HepG2 (cell line): ENCODE results near the gene GRID1.

Experiments
- EZH2 ChIP-seq: conservative IDR thresholded peaks from 2 replicates; pipeline ENCODE4 v1.6.1; 2012; ENCODE audit warnings: mild to moderate bottlenecking, low read depth, low read length, moderate library complexity
- MEF2D ChIP-seq: sonication (generic); formaldehyde crosslinking; IDR thresholded peaks from 2 replicates; pipeline ENCODE4 v1.5.1; 2020; ENCODE audit warnings: mild to moderate bottlenecking, missing genetic modification reagents
- ZNF329 ChIP-seq: sonication (generic); formaldehyde crosslinking; IDR thresholded peaks from 2 replicates; pipeline ENCODE4 v1.9.0; 2021; ENCODE audit warnings: low read depth, mild to moderate bottlenecking, missing genetic modification reagents

DNA sequence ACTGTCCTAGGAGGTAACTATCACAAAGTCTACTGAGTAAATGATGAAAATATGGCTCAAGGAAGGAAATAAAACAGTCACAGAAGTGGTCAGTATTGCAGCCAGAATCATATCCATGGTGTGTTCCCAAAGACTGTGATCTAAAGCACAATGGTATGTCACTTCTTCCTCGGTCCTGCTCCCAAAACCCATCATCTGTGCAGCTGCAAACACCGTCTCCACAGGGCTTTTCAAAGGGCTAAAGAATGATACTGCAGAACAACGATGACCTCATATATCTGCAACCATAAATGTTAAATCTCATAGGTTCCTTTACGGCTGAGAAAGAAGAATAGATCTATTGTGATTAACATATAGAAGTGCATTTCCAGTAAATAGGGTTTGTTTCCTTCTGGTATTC, 465.0 kb downstream of the GRID1 start:
- no peak for TF ChIP-seq ZNF329 (CRISPR knock-in tag)
- TF ChIP-seq EZH2, result no peak
- TF ChIP-seq MEF2D, result no peak
